Endothelial cell (in vitro differentiated cells): Measurements from ENCODE around the gene ENGASE. TPM values are rescaled to one million over a fixed set of nuclear protein-coding genes. Genes with fewer than 3 reads are reported as not detected.

Experiments used
- DNase-seq: peaks from one replicate; pipeline ENCODE4 v3.0.0; 2021; ENCODE audit warnings: low spot score
- H3K27ac Mint-ChIP-seq: one replicate; pipeline ENCODE4 v1.8.0; 2021; ENCODE audit warnings: mixed read lengths, inconsistent platforms; ENCODE audit not compliant: unreplicated experiment
- H3K27me3 Mint-ChIP-seq: one replicate; pipeline ENCODE4 v1.8.0; 2021; ENCODE audit warnings: mild to moderate bottlenecking, moderate library complexity, mixed read lengths, inconsistent platforms; ENCODE audit not compliant: unreplicated experiment
- H3K36me3 Mint-ChIP-seq: one replicate; pipeline ENCODE4 v1.8.0; 2021; ENCODE audit warnings: mild to moderate bottlenecking, low read depth, mixed read lengths, inconsistent platforms; ENCODE audit not compliant: unreplicated experiment
- H3K4me1 Mint-ChIP-seq: one replicate; pipeline ENCODE4 v1.8.0; 2021; ENCODE audit warnings: mild to moderate bottlenecking, mixed read lengths, inconsistent platforms; ENCODE audit not compliant: unreplicated experiment
- H3K4me3 Mint-ChIP-seq: one replicate; pipeline ENCODE4 v1.8.0; 2021; ENCODE audit warnings: mild to moderate bottlenecking, mixed read lengths, inconsistent platforms; ENCODE audit not compliant: unreplicated experiment
- H3K9me3 Mint-ChIP-seq: one replicate; pipeline ENCODE4 v1.8.0; 2021; ENCODE audit warnings: mixed read lengths, inconsistent platforms; ENCODE audit not compliant: unreplicated experiment
- CTCF ChIP-seq: fragments of 200-600 bp; sonication (generic); IDR thresholded peaks from one replicate; pipeline ENCODE4 v1.5.0; 2021; ENCODE audit warnings: antibody characterized with exemption; ENCODE audit not compliant: unreplicated experiment
- total RNA-seq: library from RNA; stranded (reverse); fragmentation: NEBNext Ultra II Directional; extraction: Animal tissue kit (Norgen Biotek cat#: 25700); gene quantifications from one replicate; pipeline ENCODE4 v1.2.1, GENCODE V29; 2021; ENCODE audit not compliant: unreplicated experiment

The ENGASE gene
- total RNA-seq, 1 donor from 2014 or later: 31.6 TPM

- H3K9me3 Mint-ChIP-seq: no peaks in the 10 kb centered on the region
- no peak for DNase-seq
- H3K36me3 Mint-ChIP-seq: no peaks in the 10 kb centered on the region
- H3K4me3 Mint-ChIP-seq: no peak overlapping the region
- peaks cover 3% of the 10 kb centered on the region for H3K4me1 Mint-ChIP-seq
- H3K27ac Mint-ChIP-seq: no peak overlapping the region
- peaks cover 3% of the 10 kb centered on the region for H3K27me3 Mint-ChIP-seq
- no peak for TF ChIP-seq CTCF
Measured at GRCh38 chr17:79114458-79115301, 40.1 kb downstream of the ENGASE start.

GRCh38 chr17:79115487-79115886 lies 40.9 kb downstream of the ENGASE start:
- no peak for DNase-seq
- H3K4me3 Mint-ChIP-seq: no peak overlapping the region

GRCh38 chr17:79116575-79117368 lies 42.1 kb downstream of the ENGASE start:
- Mint-ChIP-seq H3K27me3 (peaks cover 3% of the 10 kb centered on the region), H3K27ac (no peak overlapping the region), H3K9me3 (no peaks in the 10 kb centered on the region), H3K4me1 (peaks cover 3% of the 10 kb centered on the region), H3K36me3 (no peaks in the 10 kb centered on the region), H3K4me3 (no peak overlapping the region)
- no peak for TF ChIP-seq CTCF
- DNase-seq: no peak

More at GRCh38 chr17:79115487-79115886, 40.9 kb downstream of the ENGASE start:
- H3K4me1 Mint-ChIP-seq: peaks cover 3% of the 10 kb centered on the region
- H3K27me3 Mint-ChIP-seq: peaks cover 3% of the 10 kb centered on the region
- no peaks in the 10 kb centered on the region for H3K36me3 Mint-ChIP-seq
- no peak overlapping the region for H3K27ac Mint-ChIP-seq
- H3K9me3 Mint-ChIP-seq: no peaks in the 10 kb centered on the region
- TF ChIP-seq CTCF: no peak

GRCh38 chr17:79117905-79118487 lies 43.4 kb downstream of the ENGASE start:
- H3K36me3 Mint-ChIP-seq: no peaks in the 10 kb centered on the region
- H3K9me3 Mint-ChIP-seq: no peaks in the 10 kb centered on the region
- H3K27me3 Mint-ChIP-seq: peaks cover 3% of the 10 kb centered on the region
- peaks cover 3% of the 10 kb centered on the region for H3K4me1 Mint-ChIP-seq
- TF ChIP-seq CTCF: no peak
- no peak for DNase-seq
- H3K4me3 Mint-ChIP-seq: no peak overlapping the region
- H3K27ac Mint-ChIP-seq: no peak overlapping the region
